Measurements from ENCODE around the gene KIAA1549.
"Not testable (repeated sequence)": the region's sequence is repeated elsewhere in the genome, so short reads cannot be mapped to it uniquely, and the experiment has no call there.

Gene KIAA1549

GRCh38 chr7:138941545-138941944 lies 39.6 kb downstream of the KIAA1549 start:
- no peak for DNase-seq

- DNase-seq: not testable (repeated sequence)
These were observed 40.6 kb downstream of the KIAA1549 start for GRCh38 chr7:138940602-138941001.

- DNase-seq: no peak
These were observed 43.7 kb downstream of the KIAA1549 start for GRCh38 chr7:138937484-138937883.

GRCh38 chr7:138935465-138936011 lies 45.7 kb downstream of the KIAA1549 start:
- no peak for DNase-seq

GRCh38 chr7:138934861-138935260 lies 46.3 kb downstream of the KIAA1549 start:
- DNase-seq: no peak

- DNase-seq: no peak
These were observed 46.8 kb downstream of the KIAA1549 start for GRCh38 chr7:138934367-138934766.

- no peak for DNase-seq
These were observed 48.3 kb downstream of the KIAA1549 start for GRCh38 chr7:138932870-138933269.

GRCh38 chr7:138932427-138932826 lies 48.8 kb downstream of the KIAA1549 start:
- DNase-seq: no peak

GRCh38 chr7:138929969-138930368 lies 51.2 kb downstream of the KIAA1549 start:
- no peak for DNase-seq

- DNase-seq: no peak
These were observed 55.0 kb downstream of the KIAA1549 start for GRCh38 chr7:138926241-138926612.

- no peak for DNase-seq
These were observed 56.5 kb downstream of the KIAA1549 start for GRCh38 chr7:138924501-138925225.

GRCh38 chr7:138921277-138921676 lies 59.9 kb downstream of the KIAA1549 start:
- DNase-seq: no peak

GRCh38 chr7:138919911-138920310 lies 61.3 kb downstream of the KIAA1549 start:
- no peak for DNase-seq

GRCh38 chr7:138919216-138919615 lies 62.0 kb downstream of the KIAA1549 start:
- DNase-seq: no peak

GRCh38 chr7:138918756-138919155 lies 62.4 kb downstream of the KIAA1549 start:
- DNase-seq: no peak

GRCh38 chr7:138918176-138918575 lies 63.0 kb downstream of the KIAA1549 start:
- no peak for DNase-seq

GRCh38 chr7:138917771-138918170 lies 63.4 kb downstream of the KIAA1549 start:
- no peak for DNase-seq

- DNase-seq: no peak
These were observed 64.5 kb downstream of the KIAA1549 start for GRCh38 chr7:138916731-138917130.

- DNase-seq: no peak
These were observed 64.9 kb downstream of the KIAA1549 start for GRCh38 chr7:138916275-138916674.

GRCh38 chr7:138913783-138914182 lies 67.4 kb downstream of the KIAA1549 start:
- DNase-seq: no peak

GRCh38 chr7:138911007-138911406 lies 70.2 kb downstream of the KIAA1549 start:
- no peak for DNase-seq

- DNase-seq: no peak
These were observed 73.3 kb downstream of the KIAA1549 start for GRCh38 chr7:138907850-138908249.

- no peak for DNase-seq
These were observed 73.9 kb downstream of the KIAA1549 start for GRCh38 chr7:138907201-138907847.

- DNase-seq: no peak
These were observed 77.2 kb downstream of the KIAA1549 start for GRCh38 chr7:138903859-138904435.

Data from bone marrow (tissue), 2 donors.